ENCODE results near the gene CRTAC1. TPM values are rescaled to one million over a fixed set of nuclear protein-coding genes. Genes with fewer than 3 reads are reported as not detected.

CRTAC1 gene
- total and polyA plus RNA-seq, 9 of the 15 experiments (the other 6 are each of a cell fraction or from before 2014, with no cell fraction given) = not detected

DNA sequence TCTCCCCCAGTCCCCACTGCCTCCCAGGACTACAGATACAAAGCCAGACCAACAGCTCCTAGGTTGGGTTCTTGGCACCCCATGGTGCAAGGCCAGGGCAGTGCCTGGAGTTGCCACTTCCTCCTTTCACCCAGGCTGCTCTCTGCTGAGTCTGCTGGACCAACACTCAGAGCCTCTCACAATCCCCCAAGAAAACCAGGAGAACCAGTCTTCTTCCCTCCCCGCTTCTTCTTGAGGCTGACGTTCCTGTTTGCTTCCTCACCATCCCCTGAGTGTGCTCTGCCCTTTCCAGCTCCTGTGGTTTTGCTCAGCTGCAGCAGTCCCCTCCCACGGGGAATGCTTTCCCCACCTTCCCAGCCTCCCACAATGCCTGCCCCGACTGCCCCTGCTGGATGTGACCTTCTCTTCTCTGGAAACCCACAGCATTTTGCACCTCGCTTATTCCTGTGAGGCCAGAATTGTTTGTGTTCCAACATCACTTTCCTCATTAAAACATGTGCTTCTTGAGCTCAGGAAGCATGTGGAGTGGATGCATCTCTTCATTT, 90.9 kb downstream of the CRTAC1 start:
- intact Hi-C loops (cut with micrococcal nuclease) (no loop called here), in situ Hi-C loops (cut with MboI) (no loop called here)
- no peak for DNase-seq (ENCODE audit: extremely low read depth in 1 of 4, low spot score in 3 of 4)
- no TSS peak for BruUV-seq (replicated peaks)
- ATAC-seq = no peak
- Histone ChIP-seq H3K36me3 (ENCODE audit: control insufficient read depth, insufficient read depth, low read length) (no peaks in the 10 kb centered on the region), H3K27me3 (ENCODE audit: control insufficient read depth in 2 of 2, insufficient read depth in 2 of 2, low read length in 2 of 2) (peaks cover 6 to 22% of the 10 kb centered on the region in 2 experiments; a peak in 3 of 5 replicates), H4K20me1 (replicated peaks; ENCODE audit: control insufficient read depth, insufficient read depth, low read length) (no peaks in the 10 kb centered on the region), H3K79me2 (ENCODE audit: control insufficient read depth, insufficient read depth, low read length) (no peaks in the 10 kb centered on the region), H3K27ac (ENCODE audit: extremely low read depth, low read depth, low read length) (no peak overlapping the region), H3K4me3 (no peak overlapping the region), H3K9me3 (replicated peaks; ENCODE audit: control insufficient read depth, insufficient read depth, low read depth, low read length) (no peaks in the 10 kb centered on the region), H2AFZ (ENCODE audit: low read depth, low read length) (no peak overlapping the region), H3K4me1 (replicated peaks in 1 of 2; ENCODE audit: control insufficient read depth in 2 of 2, insufficient read depth in 2 of 2, low read length in 2 of 2) (no peaks in the 10 kb centered on the region), H3K9me1 (ENCODE audit: control insufficient read depth, insufficient read depth, low read length) (no peaks in the 10 kb centered on the region), H3K4me2 (ENCODE audit: insufficient read depth, low read length) (no peak overlapping the region), H3K9ac (ENCODE audit: insufficient read depth in 1 of 2, low read depth in 2 of 2, low read length in 2 of 2) (no peak overlapping the region; a peak in 1 of 4 replicates)
- CTCF ChIA-PET (ENCODE audit: low intra/inter-chr PET ratio) = no interaction called here
- FAIRE-seq = no peak
- no peak for TF ChIP-seq ZNF282 (CRISPR knock-in tag; IDR thresholded peaks at IDR 0.05)
- no peak for TF ChIP-seq MITF (IDR thresholded peaks at IDR 0.05)
- TF ChIP-seq BMI1 (IDR thresholded peaks at IDR 0.05; ENCODE audit: low read length) = no peak
- POLR2A ChIA-PET = no interaction called here
- 0% methylated on average over 3 of the region's 5 CpGs for WGBS (ENCODE audit: insufficient coverage, low coverage, missing lambda C conversion rate)

DNA sequence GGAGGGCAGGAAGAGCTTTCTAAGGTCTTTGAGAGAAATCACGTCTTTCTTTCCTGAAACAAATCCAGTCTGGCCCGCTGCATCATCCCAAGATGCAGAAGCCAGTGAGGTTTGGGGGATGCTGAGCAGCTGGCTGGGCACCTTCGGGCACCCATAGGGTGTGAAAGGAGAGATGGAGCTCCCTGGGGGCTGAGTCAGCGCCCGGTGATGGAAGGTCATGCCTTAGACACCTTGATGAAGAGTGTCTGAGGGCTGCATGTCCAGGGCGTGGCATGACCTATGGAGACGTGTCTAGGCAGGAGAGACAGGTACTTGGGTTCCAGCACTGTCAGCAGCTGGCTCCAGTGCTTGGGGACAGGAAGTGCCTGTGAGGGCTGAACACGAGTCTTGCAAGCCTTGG, 92.5 kb downstream of the CRTAC1 start:
- Histone ChIP-seq H3K79me2 (ENCODE audit: control insufficient read depth, insufficient read depth, low read length) (no peaks in the 10 kb centered on the region), H3K9me3 (replicated peaks; ENCODE audit: control insufficient read depth, insufficient read depth, low read depth, low read length) (no peaks in the 10 kb centered on the region), H3K4me2 (ENCODE audit: insufficient read depth, low read length) (no peak overlapping the region), H3K4me1 (replicated peaks in 1 of 2; ENCODE audit: control insufficient read depth in 2 of 2, insufficient read depth in 2 of 2, low read length in 2 of 2) (no peaks in the 10 kb centered on the region), H3K4me3 (no peak overlapping the region), H3K9ac (ENCODE audit: insufficient read depth in 1 of 2, low read depth in 2 of 2, low read length in 2 of 2) (no peak overlapping the region), H4K20me1 (replicated peaks; ENCODE audit: control insufficient read depth, insufficient read depth, low read length) (no peaks in the 10 kb centered on the region), H2AFZ (ENCODE audit: low read depth, low read length) (no peak overlapping the region), H3K36me3 (ENCODE audit: control insufficient read depth, insufficient read depth, low read length) (no peaks in the 10 kb centered on the region), H3K27ac (ENCODE audit: extremely low read depth, low read depth, low read length) (no peak overlapping the region), H3K27me3 (ENCODE audit: control insufficient read depth in 2 of 2, insufficient read depth in 2 of 2, low read length in 2 of 2) (peaks cover 6 to 35% of the 10 kb centered on the region in 2 experiments; a peak in 3 of 5 replicates), H3K9me1 (ENCODE audit: control insufficient read depth, insufficient read depth, low read length) (no peaks in the 10 kb centered on the region)
- no peak for ATAC-seq
- FAIRE-seq = no peak
- POLR2A ChIA-PET = no interaction called here
- CTCF ChIA-PET (ENCODE audit: low intra/inter-chr PET ratio) = no interaction called here
- BruUV-seq (replicated peaks) = no TSS peak
- intact Hi-C loops (cut with micrococcal nuclease) = no loop called here
- in situ Hi-C loops (cut with MboI) = no loop called here
- DNase-seq (ENCODE audit: extremely low read depth in 1 of 4, low spot score in 3 of 4) = no peak
- 3% methylated on average over 6 of the region's 8 CpGs for WGBS (ENCODE audit: insufficient coverage, low coverage, missing lambda C conversion rate)
- TF ChIP-seq LEF1 (IDR thresholded peaks at IDR 0.05) = no peak
- TF ChIP-seq SMARCB1 (IDR thresholded peaks at IDR 0.05; ENCODE audit: insufficient read length, low read depth) = no peak
- no peak for TF ChIP-seq CREB1 (IDR thresholded peaks at IDR 0.05)
- TF ChIP-seq CREB1 (CRISPR knock-in tag; IDR thresholded peaks at IDR 0.05) = no peak
- TF ChIP-seq, protein P1, sequence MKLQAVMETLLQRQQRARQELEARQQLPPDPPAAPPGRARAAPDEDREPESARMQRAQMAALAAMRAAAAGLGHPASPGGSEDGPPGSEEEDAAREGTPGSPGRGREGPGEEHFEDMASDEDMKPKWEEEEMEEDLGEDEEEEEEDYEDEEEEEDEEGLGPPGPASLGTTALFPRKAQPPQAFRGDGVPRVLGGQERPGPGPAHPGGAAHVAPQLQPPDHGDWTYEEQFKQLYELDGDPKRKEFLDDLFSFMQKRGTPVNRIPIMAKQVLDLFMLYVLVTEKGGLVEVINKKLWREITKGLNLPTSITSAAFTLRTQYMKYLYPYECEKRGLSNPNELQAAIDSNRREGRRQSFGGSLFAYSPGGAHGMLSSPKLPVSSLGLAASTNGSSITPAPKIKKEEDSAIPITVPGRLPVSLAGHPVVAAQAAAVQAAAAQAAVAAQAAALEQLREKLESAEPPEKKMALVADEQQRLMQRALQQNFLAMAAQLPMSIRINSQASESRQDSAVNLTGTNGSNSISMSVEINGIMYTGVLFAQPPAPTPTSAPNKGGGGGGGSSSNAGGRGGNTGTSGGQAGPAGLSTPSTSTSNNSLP (IDR thresholded peaks at IDR 0.05; ENCODE audit: borderline replicate concordance, low read depth, low read length) = no peak
- no peak for TF ChIP-seq ZNF165 (CRISPR knock-in tag; IDR thresholded peaks at IDR 0.05; ENCODE audit: borderline replicate concordance)
- TF ChIP-seq NRF1 (conservative IDR thresholded peaks at IDR 0.05 in 1 of 2, IDR thresholded peaks at IDR 0.05 in 1 of 2) = no peak
- TF ChIP-seq, protein P2, sequence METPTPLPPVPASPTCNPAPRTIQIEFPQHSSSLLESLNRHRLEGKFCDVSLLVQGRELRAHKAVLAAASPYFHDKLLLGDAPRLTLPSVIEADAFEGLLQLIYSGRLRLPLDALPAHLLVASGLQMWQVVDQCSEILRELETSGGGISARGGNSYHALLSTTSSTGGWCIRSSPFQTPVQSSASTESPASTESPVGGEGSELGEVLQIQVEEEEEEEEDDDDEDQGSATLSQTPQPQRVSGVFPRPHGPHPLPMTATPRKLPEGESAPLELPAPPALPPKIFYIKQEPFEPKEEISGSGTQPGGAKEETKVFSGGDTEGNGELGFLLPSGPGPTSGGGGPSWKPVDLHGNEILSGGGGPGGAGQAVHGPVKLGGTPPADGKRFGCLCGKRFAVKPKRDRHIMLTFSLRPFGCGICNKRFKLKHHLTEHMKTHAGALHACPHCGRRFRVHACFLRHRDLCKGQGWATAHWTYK (CRISPR knock-in tag; IDR thresholded peaks at IDR 0.05) = no peak
